IMR-90 (cell line): ENCODE measurements around the gene RTN4IP1. TPM values are rescaled to one million over a fixed set of nuclear protein-coding genes. Genes with fewer than 3 reads are reported as not detected.

ENCODE experiments used
- ATAC-seq: fragments of 200-7000 bp; cut with Tn5 transposase; 2 replicates; pipeline ENCODE4 v1.9.1; 2020; ENCODE audit warnings: low read depth, mild to moderate bottlenecking, moderate library complexity
- BruUV-seq: library from RNA; stranded (reverse); fragments of 400-500 nt; replicated peaks from 2 replicates; lab custom pipeline; 2021; lab: Mats Ljungman, UMichigan
- CTCF ChIA-PET: fragments of 300-600 bp; formaldehyde crosslinking; extraction: SDS; loops from one replicate; lab custom pipeline; 2021; ENCODE audit warnings: antibody characterized with exemption; lab: Yijun Ruan, JAX
- POLR2A ChIA-PET: fragments of 300-600 bp; sonication (Branson Sonifier 250); formaldehyde crosslinking; loops from one replicate; lab custom pipeline; 2022; ENCODE audit warnings: antibody characterized with exemption; ENCODE audit not compliant: unreplicated experiment; lab: Charles Lee
- DNase-seq: peaks from one replicate; pipeline ENCODE4 v3.0.0; 2013
- H2AFZ ChIP-seq: replicated peaks from 2 replicates; pipeline ENCODE3; 2013; ENCODE audit warnings: low read length, mild to moderate bottlenecking; ENCODE audit not compliant: poor library complexity
- H2AK5ac ChIP-seq: 2 replicates; pipeline ENCODE4 v1.6.1; 2013; ENCODE audit warnings: low read depth, low read length, inconsistent platforms
- H2AK9ac ChIP-seq: replicated peaks from 2 replicates; pipeline ENCODE3; 2013; ENCODE audit warnings: mild to moderate bottlenecking, low read depth, low read length, moderate library complexity; ENCODE audit not compliant: poor library complexity
- H2BK120ac ChIP-seq: 2 replicates; pipeline ENCODE4 v1.6.1; 2013; ENCODE audit warnings: low read depth, low read length, inconsistent platforms
- H2BK15ac ChIP-seq: 3 replicates; pipeline ENCODE4 v1.6.1; 2013; ENCODE audit warnings: low read depth, low read length, inconsistent platforms
- H2BK20ac ChIP-seq: 2 replicates; pipeline ENCODE4 v1.6.1; 2013; ENCODE audit warnings: low read depth, mild to moderate bottlenecking, inconsistent platforms, low read length, moderate library complexity
- H2BK5ac ChIP-seq: 2 replicates; pipeline ENCODE4 v1.6.1; 2013; ENCODE audit warnings: mild to moderate bottlenecking, low read depth, low read length, inconsistent platforms; ENCODE audit not compliant: poor library complexity, severe bottlenecking
- H3K14ac ChIP-seq: replicated peaks from 2 replicates; pipeline ENCODE4 v1.6.1; 2013; ENCODE audit warnings: low read depth, low read length, inconsistent platforms
- H3K18ac ChIP-seq: 2 replicates; pipeline ENCODE4 v1.6.1; 2013; ENCODE audit warnings: low read depth, low read length, control low read depth
- H3K23ac ChIP-seq: 2 replicates; pipeline ENCODE4 v1.6.1; 2013; ENCODE audit warnings: low read depth, low read length, inconsistent platforms
- H3K27ac ChIP-seq: 2 replicates; pipeline ENCODE4 v1.5.1; 2013; ENCODE audit warnings: mild to moderate bottlenecking, control low read depth, low read length; ENCODE audit not compliant: insufficient read depth
- H3K27me3 ChIP-seq: 2 replicates; pipeline ENCODE4 v1.6.1; 2013; ENCODE audit warnings: low read length; ENCODE audit not compliant: control insufficient read depth, insufficient read depth
- H3K36me3 ChIP-seq: 2 replicates; pipeline ENCODE4 v1.6.1; 2013; ENCODE audit warnings: low read length, mixed read lengths; ENCODE audit not compliant: control insufficient read depth, insufficient read depth
- H3K4ac ChIP-seq: 2 replicates; pipeline ENCODE4 v1.6.1; 2013; ENCODE audit warnings: low read depth, low read length, inconsistent platforms
- H3K4me1 ChIP-seq: 2 replicates; pipeline ENCODE4 v1.6.1; 2013; ENCODE audit warnings: low read length, mixed read lengths; ENCODE audit not compliant: control insufficient read depth, insufficient read depth
- H3K4me2 ChIP-seq: 2 replicates; pipeline ENCODE4 v1.6.1; 2013; ENCODE audit warnings: low read depth, mild to moderate bottlenecking, control low read depth, low read length, moderate library complexity
- H3K4me3 ChIP-seq: 2 replicates; pipeline ENCODE4 v1.5.1; 2013; ENCODE audit warnings: low read depth, mild to moderate bottlenecking, control low read depth, low read length, moderate library complexity; ENCODE audit not compliant: insufficient read depth
- H3K56ac ChIP-seq: 2 replicates; pipeline ENCODE4 v1.6.1; 2013; ENCODE audit warnings: low read length, inconsistent platforms; ENCODE audit not compliant: insufficient read depth; ENCODE audit errors: extremely low read depth
- H3K79me1 ChIP-seq, 2 experiments: 2 replicates each; pipeline ENCODE4 v1.6.1; 2013; ENCODE audit warnings: low read length in 2 of 2, inconsistent platforms in 1 of 2, low read depth in 1 of 2
- H3K9ac ChIP-seq: 2 replicates; pipeline ENCODE4 v1.6.1; 2013; ENCODE audit warnings: low read depth, low read length, control low read depth
- H3K9me1 ChIP-seq: 2 replicates; pipeline ENCODE4 v1.6.1; 2013; ENCODE audit warnings: low read length, inconsistent platforms; ENCODE audit not compliant: insufficient read depth
- H3K9me3 ChIP-seq: 2 replicates; pipeline ENCODE4 v1.6.1; 2013; ENCODE audit warnings: low read length; ENCODE audit not compliant: control insufficient read depth, insufficient read depth
- H4K20me1 ChIP-seq: 2 replicates; pipeline ENCODE4 v1.6.1; 2013; ENCODE audit warnings: low read length, inconsistent platforms; ENCODE audit not compliant: insufficient read depth
- H4K5ac ChIP-seq: 2 replicates; pipeline ENCODE4 v1.6.1; 2013; ENCODE audit warnings: mild to moderate bottlenecking, low read depth, low read length, control low read depth
- H4K8ac ChIP-seq, 2 experiments: 2 replicates each; pipeline ENCODE4 v1.6.1; 2013; ENCODE audit warnings: low read depth in 2 of 2, low read length in 2 of 2, control low read depth in 1 of 2, inconsistent platforms in 1 of 2
- H4K91ac ChIP-seq: 2 replicates; pipeline ENCODE4 v1.6.1; 2013; ENCODE audit warnings: low read depth, low read length, inconsistent platforms; ENCODE audit not compliant: insufficient read depth
- CEBPB ChIP-seq: IDR thresholded peaks from 2 replicates; pipeline ENCODE4 v1.6.1; 2012; ENCODE audit warnings: low read depth, low read length, improper control_type of control experiment
- CHD1 ChIP-seq: IDR thresholded peaks from 2 replicates; pipeline ENCODE4 v1.6.1; 2012; ENCODE audit warnings: low read depth, low read length, improper control_type of control experiment
- MXI1 ChIP-seq: IDR thresholded peaks from 2 replicates; pipeline ENCODE4 v1.6.1; 2012; ENCODE audit warnings: low read depth, mild to moderate bottlenecking, low read length, moderate library complexity, borderline replicate concordance
- POLR2A ChIP-seq: IDR thresholded peaks from 2 replicates; pipeline ENCODE4 v1.6.1; 2012; ENCODE audit warnings: mild to moderate bottlenecking, low read depth, low read length
- RCOR1 ChIP-seq: IDR thresholded peaks from 2 replicates; pipeline ENCODE4 v1.6.1; 2012; ENCODE audit warnings: mild to moderate bottlenecking, low read length, improper control_type of control experiment; ENCODE audit not compliant: insufficient replicate concordance
- RFX5 ChIP-seq: IDR thresholded peaks from 2 replicates; pipeline ENCODE4 v1.8.0; 2012; ENCODE audit warnings: low read depth, mild to moderate bottlenecking, low read length, moderate library complexity
- SMC3 ChIP-seq: fragments of 150-350 bp; IDR thresholded peaks from 2 replicates; pipeline ENCODE4 v1.6.1; 2016; ENCODE audit warnings: low read depth, mild to moderate bottlenecking, antibody characterized with exemption, low read length, moderate library complexity
- WGBS, 2 experiments: methylation state at CpG; one replicate each; pipeline versions ENCODE4 v1.1.5 to v1.1.7; 2013; ENCODE audit warnings: missing lambda C conversion rate in 2 of 2; ENCODE audit not compliant: insufficient read length in 1 of 2; ENCODE audit errors: extremely low coverage in 2 of 2; 5-methylcytosine and 5-hydroxymethylcytosine counted together
- dilution Hi-C: fragments of 300-500 bp; cut with HindIII; formaldehyde crosslinking; loops from one replicate; pipeline ENCODE4 v1.14.3; 2018; ENCODE audit warnings: low sequenced_read_pairs; ENCODE audit not compliant: unreplicated experiment
- in situ Hi-C: fragments of 300-500 bp; cut with MboI; formaldehyde crosslinking; loops from 3 replicates; pipeline ENCODE4 v1.14.3; 2019; ENCODE audit warnings: low sequenced_read_pairs, inconsistent platforms, mixed read lengths
- intact Hi-C: fragments of 100-400 bp; cut with micrococcal nuclease; formaldehyde crosslinking; loops from 2 replicates; pipeline ENCODE4 v1.10.0; 2022
- polyA plus RNA-seq, 3 experiments: library from polyadenylated mRNA; depleted of rRNA; stranded (reverse); fragments of >200 nt; gene quantifications; 2 replicates each; pipeline ENCODE4 v1.2.3, GENCODE V29; 2012; ENCODE audit warnings: low replicate concordance in 1 of 3
- total RNA-seq: library from RNA; depleted of rRNA; stranded (reverse); fragments of >200 nt; gene quantifications from 2 replicates; pipeline ENCODE4 v1.2.3, GENCODE V29; 2012
- TF ChIP-seq, protein P1 (sequence below): conservative IDR thresholded peaks from 2 replicates; pipeline ENCODE4 v1.5.1; 2012; ENCODE audit warnings: mild to moderate bottlenecking, low read depth, low read length, improper control_type of control experiment

The RTN4IP1 gene
- total and polyA plus RNA-seq, 2 of the 4 experiments (the other 2 are of a cell fraction) = 5.7 to 9.9 TPM

- intact Hi-C loops (no loop called here), dilution Hi-C loops (no loop called here), in situ Hi-C loops (no loop called here)
- Histone ChIP-seq H3K18ac (no peak overlapping the region), H3K9ac (no peak overlapping the region), H2AFZ (no peak overlapping the region), H3K27ac (no peak overlapping the region), H3K79me1 (no peaks in the 10 kb centered on the region), H2BK5ac (no peak overlapping the region), H2BK15ac (no peak overlapping the region), H4K5ac (no peak overlapping the region), H3K9me1 (no peaks in the 10 kb centered on the region), H4K20me1 (no peaks in the 10 kb centered on the region), H2BK20ac (no peak overlapping the region), H3K9me3 (no peaks in the 10 kb centered on the region), H3K14ac (no peak overlapping the region), H3K4ac (no peak overlapping the region), H4K91ac (no peak overlapping the region), H3K36me3 (no peaks in the 10 kb centered on the region), H3K23ac (no peak overlapping the region), H2AK5ac (no peak overlapping the region), H3K56ac (no peak overlapping the region), H4K8ac (no peak overlapping the region), H2BK120ac (no peak overlapping the region), H3K27me3 (no peaks in the 10 kb centered on the region), H3K4me2 (no peak overlapping the region), H2AK9ac (no peak overlapping the region), H3K4me3 (no peak overlapping the region), H3K4me1 (peaks cover 3% of the 10 kb centered on the region; the same call in 1 of the 2 replicates)
- no CpG with 5 or more reads among the region's 2 CpGs for WGBS, 2 experiments
- BruUV-seq = no TSS peak
- ChIA-PET POLR2A (no interaction called here), CTCF (no interaction called here)
- TF ChIP-seq CEBPB (peak; percentile 74), RCOR1 (no peak), CHD1 (no peak), MXI1 (no peak), POLR2A (no peak), SMC3 (no peak), RFX5 (no peak)
- TF ChIP-seq, protein P1, sequence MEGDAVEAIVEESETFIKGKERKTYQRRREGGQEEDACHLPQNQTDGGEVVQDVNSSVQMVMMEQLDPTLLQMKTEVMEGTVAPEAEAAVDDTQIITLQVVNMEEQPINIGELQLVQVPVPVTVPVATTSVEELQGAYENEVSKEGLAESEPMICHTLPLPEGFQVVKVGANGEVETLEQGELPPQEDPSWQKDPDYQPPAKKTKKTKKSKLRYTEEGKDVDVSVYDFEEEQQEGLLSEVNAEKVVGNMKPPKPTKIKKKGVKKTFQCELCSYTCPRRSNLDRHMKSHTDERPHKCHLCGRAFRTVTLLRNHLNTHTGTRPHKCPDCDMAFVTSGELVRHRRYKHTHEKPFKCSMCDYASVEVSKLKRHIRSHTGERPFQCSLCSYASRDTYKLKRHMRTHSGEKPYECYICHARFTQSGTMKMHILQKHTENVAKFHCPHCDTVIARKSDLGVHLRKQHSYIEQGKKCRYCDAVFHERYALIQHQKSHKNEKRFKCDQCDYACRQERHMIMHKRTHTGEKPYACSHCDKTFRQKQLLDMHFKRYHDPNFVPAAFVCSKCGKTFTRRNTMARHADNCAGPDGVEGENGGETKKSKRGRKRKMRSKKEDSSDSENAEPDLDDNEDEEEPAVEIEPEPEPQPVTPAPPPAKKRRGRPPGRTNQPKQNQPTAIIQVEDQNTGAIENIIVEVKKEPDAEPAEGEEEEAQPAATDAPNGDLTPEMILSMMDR = no peak
- ATAC-seq = peak; percentile 44
- DNase-seq = peak; percentile 31
Measured at GRCh38 chr6:106600329-106600728, 29.0 kb downstream of the RTN4IP1 start.
